ENCODE measurements around the gene SLC35E3.

Gene SLC35E3

GRCh38 chr12:68784015-68784414 is 38.0 kb downstream of the SLC35E3 start:
- no peak for DNase-seq (ENCODE audit: low read depth)
- no peak overlapping the region for H3K4me3 ChIP-seq (ENCODE audit: control insufficient read depth, low read depth, low read length)
- no peak for TF ChIP-seq CTCF (IDR thresholded peaks at IDR 0.05; ENCODE audit: control insufficient read depth, insufficient read depth, low read depth, low read length, missing control alignments)

- TF ChIP-seq CTCF (IDR thresholded peaks at IDR 0.05; ENCODE audit: control insufficient read depth, insufficient read depth, low read depth, low read length, missing control alignments): no peak
- no peak overlapping the region for H3K4me3 ChIP-seq (ENCODE audit: control insufficient read depth, low read depth, low read length)
- no peak for DNase-seq (ENCODE audit: low read depth)
These were observed 39.4 kb downstream of the SLC35E3 start for GRCh38 chr12:68785358-68785757.

GRCh38 chr12:68785823-68786222 is 39.8 kb downstream of the SLC35E3 start:
- no peak overlapping the region for H3K4me3 ChIP-seq (ENCODE audit: control insufficient read depth, low read depth, low read length)
- TF ChIP-seq CTCF (IDR thresholded peaks at IDR 0.05; ENCODE audit: control insufficient read depth, insufficient read depth, low read depth, low read length, missing control alignments): no peak

GRCh38 chr12:68786929-68787328 is 41.0 kb downstream of the SLC35E3 start:
- H3K4me3 ChIP-seq (ENCODE audit: control insufficient read depth, low read depth, low read length): no peak overlapping the region
- TF ChIP-seq CTCF (IDR thresholded peaks at IDR 0.05; ENCODE audit: control insufficient read depth, insufficient read depth, low read depth, low read length, missing control alignments): no peak
- no peak for DNase-seq (ENCODE audit: low read depth)

More at GRCh38 chr12:68785823-68786222, 39.8 kb downstream of the SLC35E3 start:
- DNase-seq (ENCODE audit: low read depth): no peak

GRCh38 chr12:68788554-68789143 is 42.7 kb downstream of the SLC35E3 start:
- TF ChIP-seq CTCF (IDR thresholded peaks at IDR 0.05; ENCODE audit: control insufficient read depth, insufficient read depth, low read depth, low read length, missing control alignments): no peak
- no peak for DNase-seq (ENCODE audit: low read depth)
- no peak overlapping the region for H3K4me3 ChIP-seq (ENCODE audit: control insufficient read depth, low read depth, low read length)

GRCh38 chr12:68789144-68789878 is 43.3 kb downstream of the SLC35E3 start:
- TF ChIP-seq CTCF (IDR thresholded peaks at IDR 0.05; ENCODE audit: control insufficient read depth, insufficient read depth, low read depth, low read length, missing control alignments): no peak
- DNase-seq (ENCODE audit: low read depth): no peak
- H3K4me3 ChIP-seq (ENCODE audit: control insufficient read depth, low read depth, low read length): no peak overlapping the region

All from AG09309 (cell line).